WTC11 (cell line): Measurements from ENCODE around the gene ABCB6. TPM values are rescaled to one million over a fixed set of nuclear protein-coding genes. Genes with fewer than 3 reads are reported as not detected.

Experiments
- ATAC-seq: fragments of 200-7000 bp; cut with Tn5 transposase; 2 replicates; pipeline ENCODE4 v1.10.0; 2021; ENCODE audit warnings: mild to moderate bottlenecking, moderate library complexity
- CTCF ChIA-PET: fragments of 300-600 bp; sonication (Branson Sonifier 250); formaldehyde crosslinking; loops from one replicate; lab custom pipeline; 2021; ENCODE audit warnings: antibody characterized with exemption; lab: Charles Lee
- POLR2A ChIA-PET: fragments of 350-600 bp; sonication (Branson Sonifier 250); formaldehyde crosslinking; loops from one replicate; lab custom pipeline; 2021; ENCODE audit warnings: antibody characterized with exemption; lab: Charles Lee
- DNase-seq: peaks from one replicate; pipeline ENCODE4 v3.0.0; 2021; ENCODE audit warnings: low spot score
- H3K27ac Mint-ChIP-seq: 2 replicates; pipeline ENCODE4 v1.8.0; 2021; ENCODE audit warnings: mixed read lengths
- H3K27me3 Mint-ChIP-seq: 2 replicates; pipeline ENCODE4 v1.8.0; 2021; ENCODE audit warnings: low read depth, mild to moderate bottlenecking, moderate library complexity, mixed read lengths
- H3K36me3 Mint-ChIP-seq: 2 replicates; pipeline ENCODE4 v1.8.0; 2021; ENCODE audit warnings: mixed read lengths
- H3K4me1 Mint-ChIP-seq: 2 replicates; pipeline ENCODE4 v1.8.0; 2022; ENCODE audit warnings: mixed read lengths
- H3K4me3 Mint-ChIP-seq: 2 replicates; pipeline ENCODE4 v1.8.0; 2021; ENCODE audit warnings: mild to moderate bottlenecking, moderate library complexity, mixed read lengths
- H3K9me3 Mint-ChIP-seq: 2 replicates; pipeline ENCODE4 v1.8.0; 2021; ENCODE audit warnings: mixed read lengths
- AFF4 ChIP-seq: sonication (generic); formaldehyde crosslinking; IDR thresholded peaks from 2 replicates; pipeline ENCODE4 v1.8.1; 2023; ENCODE audit warnings: mild to moderate bottlenecking, missing genetic modification reagents, borderline replicate concordance
- CBFB ChIP-seq: sonication (generic); formaldehyde crosslinking; IDR thresholded peaks from 2 replicates; pipeline ENCODE4 v1.8.1; 2022; ENCODE audit warnings: mild to moderate bottlenecking, low read depth, missing genetic modification reagents
- CREM ChIP-seq: sonication (generic); formaldehyde crosslinking; IDR thresholded peaks from 2 replicates; pipeline ENCODE4 v1.8.1; 2022; ENCODE audit warnings: mild to moderate bottlenecking, missing genetic modification reagents, moderate library complexity
- FOXP1 ChIP-seq: sonication (generic); formaldehyde crosslinking; IDR thresholded peaks from 2 replicates; pipeline ENCODE4 v1.8.0; 2022; ENCODE audit warnings: missing genetic modification reagents, mild to moderate bottlenecking, moderate library complexity, borderline replicate concordance
- FOXP4 ChIP-seq: sonication (generic); formaldehyde crosslinking; IDR thresholded peaks from 2 replicates; pipeline ENCODE4 v1.8.0; 2022; ENCODE audit warnings: mild to moderate bottlenecking, missing genetic modification reagents
- HMGA2 ChIP-seq: fragments of 250-450 bp; sonication (Bioruptor Pico); IDR thresholded peaks from 2 replicates; pipeline ENCODE4 v1.4.0; 2021; ENCODE audit warnings: mild to moderate bottlenecking, moderate library complexity
- MYBL2 ChIP-seq: sonication (generic); formaldehyde crosslinking; IDR thresholded peaks from 2 replicates; pipeline ENCODE4 v1.8.1; 2023; ENCODE audit warnings: mild to moderate bottlenecking, moderate library complexity, missing genetic modification reagents
- NR3C1 ChIP-seq: sonication (generic); formaldehyde crosslinking; conservative IDR thresholded peaks from 2 replicates; pipeline ENCODE4 v1.8.1; 2023; ENCODE audit warnings: low read depth, mild to moderate bottlenecking, missing genetic modification reagents
- OVOL2 ChIP-seq: fragments of 250-450 bp; sonication (Bioruptor Pico); IDR thresholded peaks from 2 replicates; pipeline ENCODE4 v1.9.0; 2021; ENCODE audit warnings: mild to moderate bottlenecking, borderline replicate concordance
- SOX15 ChIP-seq: fragments of 250-450 bp; sonication (Bioruptor Pico); IDR thresholded peaks from 2 replicates; pipeline ENCODE4 v1.9.0; 2021; ENCODE audit warnings: mild to moderate bottlenecking
- TP53 ChIP-seq: sonication (generic); formaldehyde crosslinking; IDR thresholded peaks from 2 replicates; pipeline ENCODE4 v1.8.1; 2023; ENCODE audit warnings: mild to moderate bottlenecking, missing genetic modification reagents
- USF2 ChIP-seq: sonication (generic); formaldehyde crosslinking; IDR thresholded peaks from 2 replicates; pipeline ENCODE4 v1.8.1; 2023; ENCODE audit warnings: mild to moderate bottlenecking, missing genetic modification reagents, moderate library complexity
- ZNF138 ChIP-seq: sonication (generic); formaldehyde crosslinking; conservative IDR thresholded peaks from 2 replicates; pipeline ENCODE4 v1.8.1; 2022; ENCODE audit warnings: mild to moderate bottlenecking, moderate library complexity, missing genetic modification reagents
- ZNF317 ChIP-seq: sonication (generic); formaldehyde crosslinking; IDR thresholded peaks from 2 replicates; pipeline ENCODE4 v1.8.1; 2023; ENCODE audit warnings: low read depth, mild to moderate bottlenecking, moderate library complexity, missing genetic modification reagents, borderline replicate concordance
- ZSCAN18 ChIP-seq: fragments of 250-450 bp; sonication (Bioruptor Pico); IDR thresholded peaks from 2 replicates; pipeline ENCODE4 v2.1.2; 2022; ENCODE audit warnings: mild to moderate bottlenecking, moderate library complexity
- total RNA-seq: library from RNA; stranded (reverse); gene quantifications from 3 replicates; pipeline ENCODE4 v1.2.3, GENCODE V29; 2021
- TF ChIP-seq, protein P1 (sequence below): sonication (generic); formaldehyde crosslinking; conservative IDR thresholded peaks from 2 replicates; pipeline ENCODE4 v1.8.1; 2022; ENCODE audit warnings: mild to moderate bottlenecking, missing genetic modification reagents
- TF ChIP-seq, protein P2 (sequence below): sonication (generic); formaldehyde crosslinking; IDR thresholded peaks from 2 replicates; pipeline ENCODE4 v1.8.1; 2022; ENCODE audit warnings: low read depth, mild to moderate bottlenecking, moderate library complexity, missing genetic modification reagents, borderline replicate concordance
- TF ChIP-seq, protein P3 (sequence below): sonication (generic); formaldehyde crosslinking; IDR thresholded peaks from 2 replicates; pipeline ENCODE4 v1.8.1; 2023; ENCODE audit warnings: mild to moderate bottlenecking, missing genetic modification reagents

ABCB6 gene
- total RNA-seq, 1 experiment from 2014 or later, result 44.8 TPM

DNA sequence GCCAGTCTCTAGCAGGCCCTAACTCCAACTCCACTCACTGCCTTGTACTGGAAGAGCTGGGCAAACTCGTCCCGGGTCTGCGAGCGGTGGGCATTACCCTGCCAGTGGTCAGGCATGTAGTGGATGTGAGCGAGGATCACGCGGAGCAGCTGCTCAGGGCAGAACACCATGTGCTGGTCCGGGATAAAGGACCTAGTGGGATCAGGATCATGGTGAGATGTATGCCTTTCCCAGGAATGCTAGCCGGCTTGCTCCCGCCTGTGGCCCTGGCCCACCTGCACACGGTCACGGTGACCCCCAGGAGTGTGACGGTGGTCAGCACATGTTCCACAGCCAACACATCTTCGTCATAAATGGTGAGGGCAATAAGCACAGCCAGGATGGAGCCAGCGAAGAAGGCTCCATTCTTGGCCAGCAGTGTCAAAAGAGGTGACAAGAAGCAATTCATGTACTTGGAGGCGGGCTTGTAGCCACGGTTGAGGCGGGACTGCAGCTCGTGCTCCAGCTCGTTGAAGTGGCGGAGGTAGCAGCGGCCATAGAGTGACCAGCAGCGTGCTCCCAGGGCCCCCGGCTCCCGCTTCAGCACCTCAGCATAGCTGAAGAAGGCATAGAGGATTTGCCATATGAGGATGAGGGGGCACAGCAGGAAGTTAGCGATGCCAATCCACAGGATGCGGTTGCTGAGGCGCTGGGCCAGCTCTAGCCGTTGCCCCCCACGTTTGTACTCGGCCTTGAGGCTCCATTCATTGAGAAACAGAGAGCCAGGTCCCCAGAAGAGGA is 5.3 kb upstream of the ABCB6 start (continued):
- TF ChIP-seq AFF4 (no peak), FOXP1 (CRISPR knock-in tag) (no peak), TP53 (CRISPR knock-in tag) (no peak), SOX15 (CRISPR knock-in tag) (no peak), USF2 (CRISPR knock-in tag) (no peak)
- TF ChIP-seq, protein P1, sequence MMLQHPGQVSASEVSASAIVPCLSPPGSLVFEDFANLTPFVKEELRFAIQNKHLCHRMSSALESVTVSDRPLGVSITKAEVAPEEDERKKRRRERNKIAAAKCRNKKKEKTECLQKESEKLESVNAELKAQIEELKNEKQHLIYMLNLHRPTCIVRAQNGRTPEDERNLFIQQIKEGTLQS, result no peak

GRCh38 chr2:219221957-219222518 is 3.3 kb upstream of the ABCB6 start:
- ATAC-seq (no peak), DNase-seq (no peak)
- Mint-ChIP-seq H3K4me1 (peaks cover 15% of the 10 kb centered on the region), H3K9me3 (no peaks in the 10 kb centered on the region), H3K36me3 (peaks cover 48% of the 10 kb centered on the region), H3K4me3 (no peak overlapping the region), H3K27me3 (no peaks in the 10 kb centered on the region), H3K27ac (no peak overlapping the region)
- ChIA-PET CTCF (no interaction called here), POLR2A (interaction anchor here (1.3 kb wide), 1 partner anchor 46 kb away, joined by 3 read pairs; the partner anchor contains the start of gene CNPPD1)
- no peak for TF ChIP-seq MYBL2 (CRISPR knock-in tag)
- TF ChIP-seq, protein P2, sequence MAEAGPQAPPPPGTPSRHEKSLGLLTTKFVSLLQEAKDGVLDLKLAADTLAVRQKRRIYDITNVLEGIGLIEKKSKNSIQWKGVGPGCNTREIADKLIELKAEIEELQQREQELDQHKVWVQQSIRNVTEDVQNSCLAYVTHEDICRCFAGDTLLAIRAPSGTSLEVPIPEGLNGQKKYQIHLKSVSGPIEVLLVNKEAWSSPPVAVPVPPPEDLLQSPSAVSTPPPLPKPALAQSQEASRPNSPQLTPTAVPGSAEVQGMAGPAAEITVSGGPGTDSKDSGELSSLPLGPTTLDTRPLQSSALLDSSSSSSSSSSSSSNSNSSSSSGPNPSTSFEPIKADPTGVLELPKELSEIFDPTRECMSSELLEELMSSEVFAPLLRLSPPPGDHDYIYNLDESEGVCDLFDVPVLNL, result no peak
- no peak for TF ChIP-seq ZNF138 (CRISPR knock-in tag)
- TF ChIP-seq, protein P3, sequence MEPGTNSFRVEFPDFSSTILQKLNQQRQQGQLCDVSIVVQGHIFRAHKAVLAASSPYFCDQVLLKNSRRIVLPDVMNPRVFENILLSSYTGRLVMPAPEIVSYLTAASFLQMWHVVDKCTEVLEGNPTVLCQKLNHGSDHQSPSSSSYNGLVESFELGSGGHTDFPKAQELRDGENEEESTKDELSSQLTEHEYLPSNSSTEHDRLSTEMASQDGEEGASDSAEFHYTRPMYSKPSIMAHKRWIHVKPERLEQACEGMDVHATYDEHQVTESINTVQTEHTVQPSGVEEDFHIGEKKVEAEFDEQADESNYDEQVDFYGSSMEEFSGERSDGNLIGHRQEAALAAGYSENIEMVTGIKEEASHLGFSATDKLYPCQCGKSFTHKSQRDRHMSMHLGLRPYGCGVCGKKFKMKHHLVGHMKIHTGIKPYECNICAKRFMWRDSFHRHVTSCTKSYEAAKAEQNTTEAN (CRISPR knock-in tag), result no peak
- TF ChIP-seq NR3C1 (CRISPR knock-in tag), result no peak
- TF ChIP-seq ZSCAN18 (CRISPR knock-in tag), result no peak
- TF ChIP-seq CREM (CRISPR knock-in tag), result no peak
- no peak for TF ChIP-seq HMGA2
- no peak for TF ChIP-seq TP53 (CRISPR knock-in tag)
- no peak for TF ChIP-seq CBFB
- no peak for TF ChIP-seq FOXP4
- TF ChIP-seq OVOL2 (CRISPR knock-in tag), result no peak
- TF ChIP-seq ZNF317 (CRISPR knock-in tag), result no peak
